Measurements from ENCODE around the gene ALKBH3. TPM values are rescaled to one million over a fixed set of nuclear protein-coding genes. Genes with fewer than 3 reads are reported as not detected.

ALKBH3 gene
- total and polyA plus RNA-seq, 2 of the 13 experiments (the other 11 are each of a cell fraction or from before 2014, with no cell fraction given): 17.8 to 36.1 TPM

DNA sequence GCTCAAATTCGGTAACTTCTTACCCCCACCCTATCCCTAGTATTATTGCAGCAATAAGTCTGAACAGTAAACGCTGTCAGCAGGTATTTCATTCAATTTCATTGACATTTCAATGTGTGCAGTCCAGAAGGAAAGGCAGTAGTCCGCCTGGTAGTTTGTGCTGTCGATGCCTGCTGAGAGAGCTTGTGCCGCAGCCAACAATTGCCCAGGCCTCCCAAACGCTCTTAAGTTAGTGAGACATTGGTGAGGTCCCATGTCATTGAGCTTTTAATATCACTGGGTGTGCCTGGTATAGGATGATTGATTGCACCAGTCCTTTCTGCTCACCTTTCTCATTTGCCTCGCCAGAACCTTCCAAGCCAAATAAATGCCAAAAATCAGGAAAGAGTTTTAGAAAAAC is 28.1 kb downstream of the ALKBH3 start (continued):
- TF ChIP-seq NFKBIZ (CRISPR knock-in tag; IDR thresholded peaks at IDR 0.05) (no peak), TAF15 (IDR thresholded peaks at IDR 0.05; ENCODE audit: low read depth, low read length, poor library complexity, severe bottlenecking) (no peak), ZNF709 (CRISPR knock-in tag; IDR thresholded peaks at IDR 0.05) (no peak), KLF15 (CRISPR knock-in tag; IDR thresholded peaks at IDR 0.05; ENCODE audit: borderline replicate concordance) (no peak), BCL6 (CRISPR knock-in tag; IDR thresholded peaks at IDR 0.05) (no peak), SP4 (CRISPR knock-in tag; IDR thresholded peaks at IDR 0.05) (no peak), KAT7 (CRISPR knock-in tag; IDR thresholded peaks at IDR 0.05; ENCODE audit: borderline replicate concordance) (no peak), ZNF891 (CRISPR knock-in tag; IDR thresholded peaks at IDR 0.05) (no peak)
- TF ChIP-seq, protein P1, sequence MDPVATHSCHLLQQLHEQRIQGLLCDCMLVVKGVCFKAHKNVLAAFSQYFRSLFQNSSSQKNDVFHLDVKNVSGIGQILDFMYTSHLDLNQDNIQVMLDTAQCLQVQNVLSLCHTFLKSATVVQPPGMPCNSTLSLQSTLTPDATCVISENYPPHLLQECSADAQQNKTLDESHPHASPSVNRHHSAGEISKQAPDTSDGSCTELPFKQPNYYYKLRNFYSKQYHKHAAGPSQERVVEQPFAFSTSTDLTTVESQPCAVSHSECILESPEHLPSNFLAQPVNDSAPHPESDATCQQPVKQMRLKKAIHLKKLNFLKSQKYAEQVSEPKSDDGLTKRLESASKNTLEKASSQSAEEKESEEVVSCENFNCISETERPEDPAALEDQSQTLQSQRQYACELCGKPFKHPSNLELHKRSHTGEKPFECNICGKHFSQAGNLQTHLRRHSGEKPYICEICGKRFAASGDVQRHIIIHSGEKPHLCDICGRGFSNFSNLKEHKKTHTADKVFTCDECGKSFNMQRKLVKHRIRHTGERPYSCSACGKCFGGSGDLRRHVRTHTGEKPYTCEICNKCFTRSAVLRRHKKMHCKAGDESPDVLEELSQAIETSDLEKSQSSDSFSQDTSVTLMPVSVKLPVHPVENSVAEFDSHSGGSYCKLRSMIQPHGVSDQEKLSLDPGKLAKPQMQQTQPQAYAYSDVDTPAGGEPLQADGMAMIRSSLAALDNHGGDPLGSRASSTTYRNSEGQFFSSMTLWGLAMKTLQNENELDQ (CRISPR knock-in tag; IDR thresholded peaks at IDR 0.05; ENCODE audit: borderline replicate concordance): no peak
- TF ChIP-seq, protein P2, sequence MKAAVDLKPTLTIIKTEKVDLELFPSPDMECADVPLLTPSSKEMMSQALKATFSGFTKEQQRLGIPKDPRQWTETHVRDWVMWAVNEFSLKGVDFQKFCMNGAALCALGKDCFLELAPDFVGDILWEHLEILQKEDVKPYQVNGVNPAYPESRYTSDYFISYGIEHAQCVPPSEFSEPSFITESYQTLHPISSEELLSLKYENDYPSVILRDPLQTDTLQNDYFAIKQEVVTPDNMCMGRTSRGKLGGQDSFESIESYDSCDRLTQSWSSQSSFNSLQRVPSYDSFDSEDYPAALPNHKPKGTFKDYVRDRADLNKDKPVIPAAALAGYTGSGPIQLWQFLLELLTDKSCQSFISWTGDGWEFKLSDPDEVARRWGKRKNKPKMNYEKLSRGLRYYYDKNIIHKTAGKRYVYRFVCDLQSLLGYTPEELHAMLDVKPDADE (CRISPR knock-in tag; IDR thresholded peaks at IDR 0.05): no peak

DNA sequence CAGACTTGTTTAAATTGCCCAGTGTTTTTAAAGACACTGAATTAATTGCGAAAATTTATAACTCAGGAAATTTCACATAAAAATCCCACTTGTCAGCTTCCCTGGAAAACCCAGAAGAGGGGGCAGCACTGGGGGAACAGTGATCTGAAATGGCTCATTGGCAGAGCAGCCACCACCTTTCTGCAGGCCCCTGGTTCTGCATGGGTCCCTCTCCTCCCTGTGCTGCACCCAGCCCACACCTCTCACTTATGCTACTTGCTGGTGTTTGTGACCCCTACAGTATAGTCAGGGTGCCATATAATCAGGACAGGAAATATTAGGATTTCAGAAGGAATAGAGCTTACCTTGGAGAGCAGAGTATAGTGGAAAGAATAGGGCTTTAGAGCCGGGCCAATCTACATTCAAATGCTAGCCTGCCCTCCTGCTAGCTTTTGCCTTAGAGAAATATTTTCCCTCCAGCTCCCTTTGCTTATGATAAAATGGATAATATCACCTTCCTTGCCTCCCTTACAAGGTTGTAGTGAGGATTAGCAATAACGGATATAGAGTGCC is 33.3 kb downstream of the ALKBH3 start:
- no peaks in the 10 kb centered on the region for H4K20me1 ChIP-seq (ENCODE audit: insufficient read depth, low read length)
- ChIA-PET CTCF (ENCODE audit: low intra/inter-chr PET ratio, low total read pairs) (no interaction called here), POLR2A (no interaction called here)
- H3K4me2 ChIP-seq (ENCODE audit: low read depth, low read length): no peak overlapping the region
- in situ Hi-C loops (cut with HindIII; ENCODE audit: extremely low pct_ligation_motif_present, low pct_unique_long_range_greater_than_20kb) (no loop called here), intact Hi-C loops (cut with micrococcal nuclease; ENCODE audit: unreplicated experiment) (no loop called here)
- H3K79me2 ChIP-seq (ENCODE audit: insufficient read depth, low read length): no peaks in the 10 kb centered on the region
- H3K9me3 ChIP-seq (ENCODE audit: low read length): no peaks in the 10 kb centered on the region
- BruUV-seq (replicated peaks): no TSS peak
- ATAC-seq: no peak
- no peak overlapping the region for H3K9ac ChIP-seq (ENCODE audit: insufficient read depth, low read depth, low read length)
- no peak overlapping the region for H2AFZ ChIP-seq (ENCODE audit: low read length)
- DNase-seq (ENCODE audit: low spot score): no peak
- no peak for FAIRE-seq
- no peaks in the 10 kb centered on the region for H3K4me1 ChIP-seq (ENCODE audit: insufficient read depth, low read length)
- H3K36me3 ChIP-seq (replicated peaks in 1 of 2; ENCODE audit: control insufficient read depth in 1 of 2, insufficient read depth in 2 of 2, low read length in 2 of 2): peaks cover 10 to 24% of the 10 kb centered on the region in 2 experiments
- H3K27me3 ChIP-seq (ENCODE audit: control insufficient read depth in 1 of 2, insufficient read depth in 2 of 2, low read length in 2 of 2): no peaks in the 10 kb centered on the region
- no peak overlapping the region for H3K27ac ChIP-seq (ENCODE audit: extremely low read length, insufficient read depth, low read length)
- H3K4me3 ChIP-seq (replicated peaks in 1 of 3; ENCODE audit: insufficient read depth in 1 of 3, low read depth in 2 of 3, low read length in 3 of 3): no peak overlapping the region
- 95% methylated on average over 3 of the region's 3 CpGs for WGBS (ENCODE audit: low lambda C conversion rate)
- TF ChIP-seq, protein P3, sequence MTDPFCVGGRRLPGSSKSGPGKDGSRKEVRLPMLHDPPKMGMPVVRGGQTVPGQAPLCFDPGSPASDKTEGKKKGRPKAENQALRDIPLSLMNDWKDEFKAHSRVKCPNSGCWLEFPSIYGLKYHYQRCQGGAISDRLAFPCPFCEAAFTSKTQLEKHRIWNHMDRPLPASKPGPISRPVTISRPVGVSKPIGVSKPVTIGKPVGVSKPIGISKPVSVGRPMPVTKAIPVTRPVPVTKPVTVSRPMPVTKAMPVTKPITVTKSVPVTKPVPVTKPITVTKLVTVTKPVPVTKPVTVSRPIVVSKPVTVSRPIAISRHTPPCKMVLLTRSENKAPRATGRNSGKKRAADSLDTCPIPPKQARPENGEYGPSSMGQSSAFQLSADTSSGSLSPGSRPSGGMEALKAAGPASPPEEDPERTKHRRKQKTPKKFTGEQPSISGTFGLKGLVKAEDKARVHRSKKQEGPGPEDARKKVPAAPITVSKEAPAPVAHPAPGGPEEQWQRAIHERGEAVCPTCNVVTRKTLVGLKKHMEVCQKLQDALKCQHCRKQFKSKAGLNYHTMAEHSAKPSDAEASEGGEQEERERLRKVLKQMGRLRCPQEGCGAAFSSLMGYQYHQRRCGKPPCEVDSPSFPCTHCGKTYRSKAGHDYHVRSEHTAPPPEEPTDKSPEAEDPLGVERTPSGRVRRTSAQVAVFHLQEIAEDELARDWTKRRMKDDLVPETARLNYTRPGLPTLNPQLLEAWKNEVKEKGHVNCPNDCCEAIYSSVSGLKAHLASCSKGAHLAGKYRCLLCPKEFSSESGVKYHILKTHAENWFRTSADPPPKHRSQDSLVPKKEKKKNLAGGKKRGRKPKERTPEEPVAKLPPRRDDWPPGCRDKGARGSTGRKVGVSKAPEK (CRISPR knock-in tag; IDR thresholded peaks at IDR 0.05; ENCODE audit: borderline replicate concordance): no peak
- no peak for TF ChIP-seq ZNF792 (CRISPR knock-in tag; IDR thresholded peaks at IDR 0.05)
- TF ChIP-seq SRSF1 (optimal IDR thresholded peaks at IDR 0.05; ENCODE audit: low read depth, low read length): no peak
- TF ChIP-seq ZNF83 (CRISPR knock-in tag; IDR thresholded peaks at IDR 0.05; ENCODE audit: borderline replicate concordance): no peak
- TF ChIP-seq GATA4 (IDR thresholded peaks at IDR 0.05; ENCODE audit: borderline replicate concordance, low read depth): no peak
- TF ChIP-seq, protein P4, sequence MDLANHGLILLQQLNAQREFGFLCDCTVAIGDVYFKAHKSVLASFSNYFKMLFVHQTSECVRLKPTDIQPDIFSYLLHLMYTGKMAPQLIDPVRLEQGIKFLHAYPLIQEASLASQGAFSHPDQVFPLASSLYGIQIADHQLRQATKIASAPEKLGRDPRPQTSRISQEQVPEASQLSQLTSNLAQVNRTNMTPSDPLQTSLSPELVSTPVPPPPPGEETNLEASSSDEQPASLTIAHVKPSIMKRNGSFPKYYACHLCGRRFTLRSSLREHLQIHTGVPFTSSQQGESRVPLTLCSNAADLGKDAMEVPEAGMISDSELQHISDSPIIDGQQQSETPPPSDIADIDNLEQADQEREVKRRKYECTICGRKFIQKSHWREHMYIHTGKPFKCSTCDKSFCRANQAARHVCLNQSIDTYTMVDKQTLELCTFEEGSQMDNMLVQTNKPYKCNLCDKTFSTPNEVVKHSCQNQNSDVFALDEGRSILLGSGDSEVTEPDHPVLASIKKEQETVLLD (CRISPR knock-in tag; IDR thresholded peaks at IDR 0.05; ENCODE audit: low read depth): no peak
- TF ChIP-seq ZNF775 (CRISPR knock-in tag; IDR thresholded peaks at IDR 0.05; ENCODE audit: borderline replicate concordance): no peak
